Measurements from ENCODE around the gene NKX1-1. TPM values are rescaled to one million over a fixed set of nuclear protein-coding genes. Genes with fewer than 3 reads are reported as not detected.

NKX1-1 gene
- total and polyA plus RNA-seq, 9 of the 15 experiments (the other 6 are each of a cell fraction or from before 2014, with no cell fraction given), result not detected

GRCh38 chr4:1367230-1367935 lies 38.9 kb downstream of the NKX1-1 start:
- no peak overlapping the region for H2AFZ ChIP-seq (ENCODE audit: low read depth, low read length)
- ChIA-PET POLR2A (no interaction called here), CTCF (ENCODE audit: low intra/inter-chr PET ratio) (no interaction called here)
- no peak overlapping the region for H3K27ac ChIP-seq (ENCODE audit: extremely low read depth, low read depth, low read length)
- peaks cover 0 to 17% of the 10 kb centered on the region in 2 experiments; a peak in 1 of 5 replicates for H3K4me1 ChIP-seq (replicated peaks in 1 of 2; ENCODE audit: control insufficient read depth in 2 of 2, insufficient read depth in 2 of 2, low read length in 2 of 2)
- no peak for TF ChIP-seq LCOR (CRISPR knock-in tag; IDR thresholded peaks at IDR 0.05)
- no peak for TF ChIP-seq ZSCAN32 (CRISPR knock-in tag; IDR thresholded peaks at IDR 0.05)
- TF ChIP-seq PRMT5 (CRISPR knock-in tag; IDR thresholded peaks at IDR 0.05), result no peak
- no peak for TF ChIP-seq ELK3 (CRISPR knock-in tag; IDR thresholded peaks at IDR 0.05)
- no peak for TF ChIP-seq ZNF644 (tag; IDR thresholded peaks at IDR 0.05; ENCODE audit: low read depth)
- TF ChIP-seq ZNF146 (CRISPR knock-in tag; IDR thresholded peaks at IDR 0.05; ENCODE audit: unreplicated experiment), result no peak
- TF ChIP-seq HDAC2 (IDR thresholded peaks at IDR 0.05), result no peak
- FAIRE-seq (no peak), DNase-seq (ENCODE audit: extremely low read depth in 1 of 4, low spot score in 3 of 4) (no peak), ATAC-seq (no peak)
- no peaks in the 10 kb centered on the region for H3K9me3 ChIP-seq (replicated peaks; ENCODE audit: control insufficient read depth, insufficient read depth, low read depth, low read length)
- WGBS (ENCODE audit: insufficient coverage, low coverage, missing lambda C conversion rate), result 79% methylated on average over 17 of the region's 17 CpGs
- intact Hi-C loops (cut with micrococcal nuclease), result no loop called here
- no peak overlapping the region for H3K4me2 ChIP-seq (ENCODE audit: insufficient read depth, low read length)
- H3K36me3 ChIP-seq (ENCODE audit: control insufficient read depth, insufficient read depth, low read length), result no peaks in the 10 kb centered on the region; the same call in 2 of the 3 replicates
- in situ Hi-C loops (cut with MboI), result no loop called here
- BruUV-seq (replicated peaks), result no TSS peak
- H3K27me3 ChIP-seq (ENCODE audit: control insufficient read depth in 2 of 2, insufficient read depth in 2 of 2, low read length in 2 of 2), result no peaks in the 10 kb centered on the region
- peak overlapping the region in 1 of 2 experiments; percentile 68; a peak in 1 of 4 replicates for H3K9ac ChIP-seq (ENCODE audit: insufficient read depth in 1 of 2, low read depth in 2 of 2, low read length in 2 of 2)
- H4K20me1 ChIP-seq (replicated peaks; ENCODE audit: control insufficient read depth, insufficient read depth, low read length), result no peaks in the 10 kb centered on the region
- H3K4me3 ChIP-seq, result no peak overlapping the region
- H3K9me1 ChIP-seq (ENCODE audit: control insufficient read depth, insufficient read depth, low read length), result no peaks in the 10 kb centered on the region
- no peaks in the 10 kb centered on the region for H3K79me2 ChIP-seq (ENCODE audit: control insufficient read depth, insufficient read depth, low read length)

Data from K562 (cell line).